HFFc6 (cell line): ENCODE measurements around the gene LRRIQ1. TPM values are rescaled to one million over a fixed set of nuclear protein-coding genes. Genes with fewer than 3 reads are reported as not detected.

Experiments used
- DNase-seq: peaks from one replicate; pipeline ENCODE4 v3.0.0-alpha.2; 2018
- H3K27ac Mint-ChIP-seq: 2 replicates; pipeline ENCODE4 v1.8.0; 2020; ENCODE audit warnings: mild to moderate bottlenecking, mixed read lengths
- H3K27me3 Mint-ChIP-seq: 2 replicates; pipeline ENCODE4 v1.8.0; 2021; ENCODE audit warnings: mild to moderate bottlenecking, moderate library complexity, mixed read lengths; ENCODE audit not compliant: insufficient read depth
- H3K36me3 Mint-ChIP-seq: 2 replicates; pipeline ENCODE4 v1.8.0; 2021; ENCODE audit warnings: low read depth, mixed read lengths
- H3K4me1 Mint-ChIP-seq: 2 replicates; pipeline ENCODE4 v1.8.0; 2020; ENCODE audit warnings: low read depth, mixed read lengths
- H3K4me3 Mint-ChIP-seq: 2 replicates; pipeline ENCODE4 v1.8.0; 2020; ENCODE audit warnings: mild to moderate bottlenecking, moderate library complexity, mixed read lengths
- H3K9me3 Mint-ChIP-seq: 2 replicates; pipeline ENCODE4 v1.8.0; 2020; ENCODE audit warnings: mild to moderate bottlenecking, mixed read lengths
- total RNA-seq, 6 experiments: library from RNA; stranded (reverse); fragmentation: NEBNext Ultra II Directional; extraction: Animal tissue kit (Norgen Biotek cat#: 25700); gene quantifications; 2 replicates in 1 of 6; 3 replicates in 5 of 6; pipeline ENCODE4 v1.2.3, GENCODE V29; 2021
- TF ChIP-seq, protein P1 (sequence below): fragments of 200-600 bp; sonication (generic); IDR thresholded peaks from 2 replicates; pipeline ENCODE4 v1.5.0; 2021; ENCODE audit warnings: antibody characterized with exemption, mild to moderate bottlenecking

Gene LRRIQ1
- total RNA-seq, 6 experiments from 2014 or later: 0.21 to 0.57 TPM; not detected in 4

DNA sequence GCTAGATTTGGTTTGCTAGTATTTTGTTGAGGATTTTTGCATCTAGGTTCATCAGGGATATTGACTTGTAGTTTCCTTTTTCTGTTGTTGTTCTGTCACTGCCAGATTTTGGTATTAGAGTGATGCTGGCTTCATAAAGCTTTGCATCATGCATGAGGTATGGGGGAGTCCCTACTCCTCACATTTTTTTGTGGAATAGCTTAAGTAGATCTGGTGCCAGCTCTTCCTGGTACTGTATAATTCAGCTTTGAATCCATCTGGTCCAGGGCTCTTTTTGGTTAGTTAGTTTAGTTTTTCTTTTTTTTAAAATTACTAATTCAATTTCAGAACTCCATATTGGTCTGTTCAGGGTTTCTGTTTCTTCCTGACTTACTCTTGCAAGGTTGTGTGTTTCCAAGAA lies 59.4 kb downstream of the LRRIQ1 start:
- Mint-ChIP-seq H3K27ac (no peak overlapping the region), H3K9me3 (peaks cover 15% of the 10 kb centered on the region; the same call in 1 of the 2 replicates), H3K36me3 (no peaks in the 10 kb centered on the region), H3K27me3 (no peaks in the 10 kb centered on the region), H3K4me3 (no peak overlapping the region), H3K4me1 (no peaks in the 10 kb centered on the region)
- DNase-seq: no peak
- TF ChIP-seq, protein P1, sequence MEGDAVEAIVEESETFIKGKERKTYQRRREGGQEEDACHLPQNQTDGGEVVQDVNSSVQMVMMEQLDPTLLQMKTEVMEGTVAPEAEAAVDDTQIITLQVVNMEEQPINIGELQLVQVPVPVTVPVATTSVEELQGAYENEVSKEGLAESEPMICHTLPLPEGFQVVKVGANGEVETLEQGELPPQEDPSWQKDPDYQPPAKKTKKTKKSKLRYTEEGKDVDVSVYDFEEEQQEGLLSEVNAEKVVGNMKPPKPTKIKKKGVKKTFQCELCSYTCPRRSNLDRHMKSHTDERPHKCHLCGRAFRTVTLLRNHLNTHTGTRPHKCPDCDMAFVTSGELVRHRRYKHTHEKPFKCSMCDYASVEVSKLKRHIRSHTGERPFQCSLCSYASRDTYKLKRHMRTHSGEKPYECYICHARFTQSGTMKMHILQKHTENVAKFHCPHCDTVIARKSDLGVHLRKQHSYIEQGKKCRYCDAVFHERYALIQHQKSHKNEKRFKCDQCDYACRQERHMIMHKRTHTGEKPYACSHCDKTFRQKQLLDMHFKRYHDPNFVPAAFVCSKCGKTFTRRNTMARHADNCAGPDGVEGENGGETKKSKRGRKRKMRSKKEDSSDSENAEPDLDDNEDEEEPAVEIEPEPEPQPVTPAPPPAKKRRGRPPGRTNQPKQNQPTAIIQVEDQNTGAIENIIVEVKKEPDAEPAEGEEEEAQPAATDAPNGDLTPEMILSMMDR: no peak

- no peak overlapping the region for H3K4me3 Mint-ChIP-seq
- TF ChIP-seq, protein P1: no peak
- H3K36me3 Mint-ChIP-seq: no peaks in the 10 kb centered on the region
- peaks cover 23% of the 10 kb centered on the region for H3K9me3 Mint-ChIP-seq
- no peaks in the 10 kb centered on the region for H3K4me1 Mint-ChIP-seq
- no peak overlapping the region for H3K27ac Mint-ChIP-seq
- no peaks in the 10 kb centered on the region; the same call in 1 of the 2 replicates for H3K27me3 Mint-ChIP-seq
- DNase-seq: no peak
Measured at GRCh38 chr12:85130646-85131045, 94.5 kb downstream of the LRRIQ1 start.

- Mint-ChIP-seq H3K27me3 (no peaks in the 10 kb centered on the region), H3K4me3 (no peak overlapping the region), H3K27ac (no peak overlapping the region), H3K9me3 (peaks cover 20% of the 10 kb centered on the region), H3K4me1 (no peaks in the 10 kb centered on the region), H3K36me3 (no peaks in the 10 kb centered on the region)
- TF ChIP-seq, protein P1: no peak
- no peak for DNase-seq
Measured at GRCh38 chr12:85138833-85139232, 102.7 kb downstream of the LRRIQ1 start.

DNA sequence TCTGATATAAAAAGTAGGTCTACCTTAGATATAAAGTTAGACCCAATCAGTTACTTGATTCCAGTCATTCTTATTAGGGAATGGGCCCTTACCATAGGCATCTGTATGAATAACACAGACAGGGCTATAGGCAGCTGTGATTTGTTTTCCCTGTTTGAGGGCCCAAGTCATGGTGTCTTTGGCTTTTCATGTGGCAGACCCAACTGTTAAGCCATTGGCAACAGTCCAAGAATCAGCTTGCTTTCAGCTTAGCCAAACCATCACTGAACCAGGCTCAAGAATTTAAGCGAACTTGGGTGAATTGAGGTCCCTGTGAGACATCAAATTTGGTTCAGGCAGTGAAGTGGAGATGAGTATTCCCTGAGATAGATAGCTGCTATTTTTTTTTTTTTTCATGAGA lies 111.2 kb downstream of the LRRIQ1 start:
- H3K36me3 Mint-ChIP-seq: no peaks in the 10 kb centered on the region
- H3K4me3 Mint-ChIP-seq: no peak overlapping the region
- H3K4me1 Mint-ChIP-seq: no peaks in the 10 kb centered on the region
- TF ChIP-seq, protein P1: no peak
- H3K27ac Mint-ChIP-seq: no peak overlapping the region
- peaks cover 35% of the 10 kb centered on the region for H3K9me3 Mint-ChIP-seq
- H3K27me3 Mint-ChIP-seq: no peaks in the 10 kb centered on the region; the same call in 1 of the 2 replicates
- DNase-seq: no peak

- Mint-ChIP-seq H3K4me1 (no peaks in the 10 kb centered on the region), H3K27ac (no peak overlapping the region), H3K4me3 (no peak overlapping the region), H3K36me3 (no peaks in the 10 kb centered on the region), H3K9me3 (peaks cover 15% of the 10 kb centered on the region), H3K27me3 (no peaks in the 10 kb centered on the region; the same call in 1 of the 2 replicates)
- TF ChIP-seq, protein P1: no peak
- no peak for DNase-seq
Measured at GRCh38 chr12:85152311-85152729, 116.2 kb downstream of the LRRIQ1 start.

- Mint-ChIP-seq H3K4me3 (no peak overlapping the region), H3K9me3 (no peaks in the 10 kb centered on the region; the same call in 1 of the 2 replicates), H3K27me3 (no peaks in the 10 kb centered on the region), H3K4me1 (no peaks in the 10 kb centered on the region), H3K36me3 (no peaks in the 10 kb centered on the region), H3K27ac (no peak overlapping the region)
- TF ChIP-seq, protein P1: no peak
- DNase-seq: no peak
Measured at GRCh38 chr12:85155791-85156190, 119.6 kb downstream of the LRRIQ1 start.
